Astrocyte (in vitro differentiated cells and primary cell): ENCODE measurements around the gene SLC25A13. TPM values are rescaled to one million over a fixed set of nuclear protein-coding genes. Genes with fewer than 3 reads are reported as not detected.

ENCODE experiments used
- DNase-seq: peaks from one replicate; pipeline ENCODE4 v3.0.0-alpha.2; 2010; ENCODE audit warnings: low read depth
- FAIRE-seq: peaks from 2 replicates; lab custom pipeline; 2011; peaks lifted over from hg19 to GRCh38; lab: Jason Lieb, UNC
- H2AFZ ChIP-seq: 2 replicates; pipeline ENCODE4 v1.6.0; 2012; ENCODE audit warnings: low read depth, low read length, inconsistent platforms
- H3K27ac ChIP-seq: 2 replicates; pipeline ENCODE4 v1.5.1; 2011; ENCODE audit warnings: low read depth, low read length, inconsistent platforms
- H3K27me3 ChIP-seq: 2 replicates; pipeline ENCODE4 v1.6.0; 2011; ENCODE audit warnings: low read length, inconsistent platforms; ENCODE audit not compliant: insufficient read depth
- H3K36me3 ChIP-seq: 2 replicates; pipeline ENCODE4 v1.5.1; 2011; ENCODE audit warnings: low read length, inconsistent platforms; ENCODE audit not compliant: insufficient read depth
- H3K4me1 ChIP-seq: 2 replicates; pipeline ENCODE4 v1.5.1; 2011; ENCODE audit warnings: low read length, inconsistent platforms; ENCODE audit not compliant: insufficient read depth
- H3K4me2 ChIP-seq: 2 replicates; pipeline ENCODE4 v1.6.0; 2012; ENCODE audit warnings: low read length, inconsistent platforms
- H3K4me3 ChIP-seq: 2 replicates; pipeline ENCODE4 v1.5.1; 2011; ENCODE audit warnings: low read depth, mild to moderate bottlenecking, low read length, inconsistent platforms; ENCODE audit not compliant: insufficient read depth
- H3K79me2 ChIP-seq: 2 replicates; pipeline ENCODE4 v1.6.0; 2012; ENCODE audit warnings: mild to moderate bottlenecking, low read length, inconsistent platforms; ENCODE audit not compliant: insufficient read depth
- H3K9ac ChIP-seq: 2 replicates; pipeline ENCODE4 v1.6.0; 2012; ENCODE audit warnings: mild to moderate bottlenecking, low read length, inconsistent platforms
- H3K9me3 ChIP-seq: 2 replicates; pipeline ENCODE4 v1.5.1; 2012; ENCODE audit warnings: low read depth, mild to moderate bottlenecking, low read length, inconsistent platforms; ENCODE audit not compliant: insufficient read depth
- H4K20me1 ChIP-seq: 2 replicates; pipeline ENCODE4 v1.6.0; 2012; ENCODE audit warnings: low read length, inconsistent platforms; ENCODE audit not compliant: insufficient read depth
- H3K27ac Mint-ChIP-seq: one replicate; pipeline ENCODE4 v1.8.0; 2021; ENCODE audit warnings: mild to moderate bottlenecking, mixed read lengths; ENCODE audit not compliant: unreplicated experiment
- H3K27me3 Mint-ChIP-seq: one replicate; pipeline ENCODE4 v1.8.0; 2021; ENCODE audit warnings: low read depth, mixed read lengths; ENCODE audit not compliant: unreplicated experiment
- H3K36me3 Mint-ChIP-seq: one replicate; pipeline ENCODE4 v1.8.0; 2021; ENCODE audit warnings: low read depth, mixed read lengths; ENCODE audit not compliant: unreplicated experiment
- H3K4me1 Mint-ChIP-seq: one replicate; pipeline ENCODE4 v1.8.0; 2021; ENCODE audit warnings: low read depth, mixed read lengths; ENCODE audit not compliant: unreplicated experiment
- H3K4me3 Mint-ChIP-seq: one replicate; pipeline ENCODE4 v1.8.0; 2021; ENCODE audit warnings: mild to moderate bottlenecking, moderate library complexity, mixed read lengths; ENCODE audit not compliant: unreplicated experiment
- H3K9me3 Mint-ChIP-seq: one replicate; pipeline ENCODE4 v1.8.0; 2021; ENCODE audit warnings: mild to moderate bottlenecking, mixed read lengths; ENCODE audit not compliant: unreplicated experiment
- EZH2 ChIP-seq: IDR thresholded peaks from 2 replicates; pipeline ENCODE4 v1.6.1; 2012; ENCODE audit warnings: mild to moderate bottlenecking, low read length, inconsistent platforms; ENCODE audit not compliant: insufficient read depth
- total RNA-seq: library from RNA; stranded (reverse); gene quantifications from 2 replicates; pipeline ENCODE4 v1.2.1, GENCODE V29; 2021
- TF ChIP-seq, protein P1 (sequence below): IDR thresholded peaks from 2 replicates; pipeline ENCODE4 v1.5.1; 2011; ENCODE audit warnings: low read depth, mild to moderate bottlenecking, inconsistent platforms, low read length, moderate library complexity; ENCODE audit not compliant: insufficient read depth

SLC25A13 gene
- total RNA-seq, 1 donor from 2014 or later, result 58.1 TPM

DNA sequence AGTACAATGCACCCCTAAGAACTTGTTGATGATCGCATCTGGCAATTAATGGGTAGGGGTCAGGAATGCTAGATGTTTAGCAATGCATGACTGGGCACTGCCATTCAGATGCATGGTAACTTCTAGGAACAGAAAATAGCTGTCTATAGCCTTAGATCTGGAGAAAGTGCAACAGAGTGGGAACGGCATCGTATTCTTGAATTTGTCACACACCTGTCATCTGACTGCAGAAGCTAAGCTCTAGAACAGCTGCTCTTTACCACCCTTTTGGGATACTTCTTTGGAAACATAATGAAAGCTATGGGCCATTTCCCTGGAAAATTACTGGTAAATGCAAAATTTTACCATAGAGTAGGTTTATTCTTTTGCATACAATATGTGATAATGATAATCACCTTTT lies 118.1 kb downstream of the SLC25A13 start:
- no peak overlapping the region for H3K9ac ChIP-seq
- no peak overlapping the region for H3K4me3 ChIP-seq
- TF ChIP-seq, protein P1, sequence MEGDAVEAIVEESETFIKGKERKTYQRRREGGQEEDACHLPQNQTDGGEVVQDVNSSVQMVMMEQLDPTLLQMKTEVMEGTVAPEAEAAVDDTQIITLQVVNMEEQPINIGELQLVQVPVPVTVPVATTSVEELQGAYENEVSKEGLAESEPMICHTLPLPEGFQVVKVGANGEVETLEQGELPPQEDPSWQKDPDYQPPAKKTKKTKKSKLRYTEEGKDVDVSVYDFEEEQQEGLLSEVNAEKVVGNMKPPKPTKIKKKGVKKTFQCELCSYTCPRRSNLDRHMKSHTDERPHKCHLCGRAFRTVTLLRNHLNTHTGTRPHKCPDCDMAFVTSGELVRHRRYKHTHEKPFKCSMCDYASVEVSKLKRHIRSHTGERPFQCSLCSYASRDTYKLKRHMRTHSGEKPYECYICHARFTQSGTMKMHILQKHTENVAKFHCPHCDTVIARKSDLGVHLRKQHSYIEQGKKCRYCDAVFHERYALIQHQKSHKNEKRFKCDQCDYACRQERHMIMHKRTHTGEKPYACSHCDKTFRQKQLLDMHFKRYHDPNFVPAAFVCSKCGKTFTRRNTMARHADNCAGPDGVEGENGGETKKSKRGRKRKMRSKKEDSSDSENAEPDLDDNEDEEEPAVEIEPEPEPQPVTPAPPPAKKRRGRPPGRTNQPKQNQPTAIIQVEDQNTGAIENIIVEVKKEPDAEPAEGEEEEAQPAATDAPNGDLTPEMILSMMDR, result no peak
- TF ChIP-seq EZH2, result no peak
- H3K9me3 Mint-ChIP-seq, result no peaks in the 10 kb centered on the region
- no peaks in the 10 kb centered on the region for H3K4me1 ChIP-seq
- H3K79me2 ChIP-seq, result no peaks in the 10 kb centered on the region
- no peak overlapping the region for H3K27ac Mint-ChIP-seq
- no peak overlapping the region for H2AFZ ChIP-seq
- H3K4me2 ChIP-seq, result no peak overlapping the region
- peaks cover 12% of the 10 kb centered on the region for H3K4me1 Mint-ChIP-seq
- H3K27me3 Mint-ChIP-seq, result no peaks in the 10 kb centered on the region
- no peak overlapping the region for H3K27ac ChIP-seq
- H3K36me3 ChIP-seq, result no peaks in the 10 kb centered on the region
- DNase-seq (no peak), FAIRE-seq (no peak)
- H3K4me3 Mint-ChIP-seq, result no peak overlapping the region
- no peaks in the 10 kb centered on the region for H4K20me1 ChIP-seq
- no peaks in the 10 kb centered on the region for H3K27me3 ChIP-seq
- peaks cover 4% of the 10 kb centered on the region for H3K36me3 Mint-ChIP-seq
- H3K9me3 ChIP-seq, result no peaks in the 10 kb centered on the region

GRCh38 chr7:96202102-96202501 lies 119.8 kb downstream of the SLC25A13 start:
- FAIRE-seq (no peak), DNase-seq (no peak)
- no peaks in the 10 kb centered on the region for H3K4me1 ChIP-seq
- no peak for TF ChIP-seq EZH2
- TF ChIP-seq, protein P1, result no peak
- H3K36me3 ChIP-seq, result no peaks in the 10 kb centered on the region
- Mint-ChIP-seq H3K4me3 (no peak overlapping the region), H3K4me1 (peaks cover 22% of the 10 kb centered on the region), H3K27me3 (no peaks in the 10 kb centered on the region), H3K27ac (no peak overlapping the region), H3K36me3 (peaks cover 4% of the 10 kb centered on the region), H3K9me3 (no peaks in the 10 kb centered on the region)
- H3K27ac ChIP-seq, result no peak overlapping the region
- H3K79me2 ChIP-seq, result no peaks in the 10 kb centered on the region
- no peak overlapping the region for H3K9ac ChIP-seq
- H3K27me3 ChIP-seq, result no peaks in the 10 kb centered on the region
- no peaks in the 10 kb centered on the region for H4K20me1 ChIP-seq
- H3K9me3 ChIP-seq, result no peaks in the 10 kb centered on the region
- H3K4me3 ChIP-seq, result no peak overlapping the region
- H3K4me2 ChIP-seq, result no peak overlapping the region
- no peak overlapping the region for H2AFZ ChIP-seq

DNA sequence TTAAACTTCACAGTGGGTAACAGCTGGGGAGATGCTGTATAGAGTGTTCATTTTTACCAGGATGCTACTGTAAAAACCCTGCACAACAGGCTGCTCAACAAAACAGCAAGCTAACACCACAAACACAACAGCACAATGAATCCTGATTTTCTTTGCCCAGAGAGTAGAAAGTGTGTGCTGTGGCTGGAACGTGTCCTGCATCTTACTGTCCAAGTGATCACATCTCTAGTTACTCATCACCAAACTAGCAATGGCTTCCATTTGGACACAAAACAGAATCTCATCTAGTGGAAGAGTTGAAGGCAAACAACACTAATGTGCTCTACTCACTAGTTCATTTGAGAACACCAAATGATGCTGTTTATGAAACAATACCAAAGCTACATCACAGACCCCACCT lies 121.2 kb downstream of the SLC25A13 start:
- Mint-ChIP-seq H3K4me1 (peaks cover 31% of the 10 kb centered on the region), H3K36me3 (peaks cover 4% of the 10 kb centered on the region), H3K27ac (no peak overlapping the region), H3K27me3 (no peaks in the 10 kb centered on the region), H3K4me3 (no peak overlapping the region), H3K9me3 (no peaks in the 10 kb centered on the region)
- H3K27me3 ChIP-seq, result no peaks in the 10 kb centered on the region
- H4K20me1 ChIP-seq, result no peaks in the 10 kb centered on the region
- no peaks in the 10 kb centered on the region for H3K79me2 ChIP-seq
- TF ChIP-seq EZH2, result no peak
- TF ChIP-seq, protein P1, result no peak
- H3K9me3 ChIP-seq, result no peaks in the 10 kb centered on the region
- FAIRE-seq, result no peak
- H3K4me1 ChIP-seq, result no peaks in the 10 kb centered on the region
- H3K27ac ChIP-seq, result no peak overlapping the region
- H3K9ac ChIP-seq, result no peak overlapping the region
- H3K4me3 ChIP-seq, result no peak overlapping the region
- no peaks in the 10 kb centered on the region for H3K36me3 ChIP-seq
- no peak overlapping the region for H3K4me2 ChIP-seq
- DNase-seq, result no peak
- H2AFZ ChIP-seq, result no peak overlapping the region
